OCI-LY7 (cell line): Measurements from ENCODE around the gene PIERCE2. TPM values are rescaled to one million over a fixed set of nuclear protein-coding genes. Genes with fewer than 3 reads are reported as not detected.
A peak's percentile ranks its signal among the peaks of the same experiment; 100 is the strongest.

Experiments used
- BruUV-seq: library from RNA; stranded (reverse); fragments of 400-500 nt; replicated peaks from 2 replicates; lab custom pipeline; 2021; lab: Mats Ljungman, UMichigan
- CTCF ChIA-PET: fragments of 300-600 bp; sonication (Branson Sonifier 250); formaldehyde crosslinking; loops from one replicate; lab custom pipeline; 2022; ENCODE audit warnings: antibody characterized with exemption; ENCODE audit not compliant: unreplicated experiment; lab: Charles Lee
- POLR2A ChIA-PET: fragments of 300-600 bp; sonication (Branson Sonifier 250); formaldehyde crosslinking; loops from one replicate; lab custom pipeline; 2022; ENCODE audit warnings: antibody characterized with exemption; lab: Charles Lee
- DNase-seq: peaks from one replicate; pipeline ENCODE4 v3.0.0-alpha.2; 2015; ENCODE audit warnings: low spot score
- H2AFZ ChIP-seq: fragments of 200-600 bp; sonication (generic), shearing (Covaris generic); 2 replicates; pipeline ENCODE4 v1.6.1; 2014; ENCODE audit warnings: mild to moderate bottlenecking, antibody characterized with exemption, low read length, moderate library complexity
- H3K27ac ChIP-seq: fragments of 200-600 bp; sonication (generic); 2 replicates; pipeline ENCODE4 v1.5.1; 2014; ENCODE audit warnings: mixed run types, low read depth, mild to moderate bottlenecking, moderate library complexity, low read length, inconsistent platforms; ENCODE audit not compliant: poor library complexity, severe bottlenecking
- H3K36me3 ChIP-seq: fragments of 200-600 bp; sonication (generic); 2 replicates; pipeline ENCODE4 v1.6.1; 2014; ENCODE audit warnings: mild to moderate bottlenecking, antibody characterized with exemption, low read length, moderate library complexity, mixed read lengths; ENCODE audit not compliant: insufficient read depth
- H3K4me1 ChIP-seq: fragments of 200-600 bp; sonication (generic); 2 replicates; pipeline ENCODE4 v1.5.1; 2014; ENCODE audit warnings: mild to moderate bottlenecking, low read length; ENCODE audit not compliant: insufficient read depth, poor library complexity, severe bottlenecking
- H3K4me2 ChIP-seq: fragments of 200-600 bp; sonication (generic); 2 replicates; pipeline ENCODE4 v1.6.1; 2014; ENCODE audit warnings: mild to moderate bottlenecking, low read length
- H3K4me3 ChIP-seq: fragments of 200-600 bp; sonication (generic); 2 replicates; pipeline ENCODE4 v1.5.1; 2014; ENCODE audit warnings: mild to moderate bottlenecking, low read depth, low read length; ENCODE audit not compliant: poor library complexity, severe bottlenecking
- H3K79me2 ChIP-seq: fragments of 200-600 bp; sonication (generic); 2 replicates; pipeline ENCODE4 v1.6.1; 2016; ENCODE audit warnings: low read depth, mild to moderate bottlenecking, low read length, moderate library complexity, mixed read lengths; ENCODE audit not compliant: insufficient read depth
- H3K9me2 ChIP-seq: fragments of 200-600 bp; sonication (generic); 2 replicates; pipeline ENCODE4 v1.6.1; 2016; ENCODE audit warnings: mild to moderate bottlenecking, low read length, mixed read lengths; ENCODE audit not compliant: insufficient read depth
- H3K9me3 ChIP-seq: fragments of 200-600 bp; sonication (generic); 2 replicates; pipeline ENCODE4 v1.6.1; 2014; ENCODE audit warnings: mild to moderate bottlenecking, mixed run types, low read length, mixed read lengths
- H4K20me1 ChIP-seq: fragments of 200-600 bp; sonication (generic); 2 replicates; pipeline ENCODE4 v1.6.1; 2014; ENCODE audit warnings: mild to moderate bottlenecking, antibody characterized with exemption, low read length, moderate library complexity, mixed read lengths; ENCODE audit not compliant: insufficient read depth
- EZH2phosphoT487 ChIP-seq: fragments of 200-600 bp; sonication (generic); IDR thresholded peaks from 2 replicates; pipeline ENCODE4 v1.6.1; 2018; ENCODE audit warnings: low read depth, borderline replicate concordance, mild to moderate bottlenecking, mixed run types, antibody characterized with exemption, low read length, moderate library complexity, mixed read lengths
- intact Hi-C: fragments of 100-400 bp; cut with micrococcal nuclease; formaldehyde crosslinking; loops from one replicate; pipeline ENCODE4 v1.10.0; 2022; ENCODE audit not compliant: unreplicated experiment
- total RNA-seq, 2 experiments: library from RNA; depleted of rRNA in 1 of 2; stranded (reverse); fragments of >200 nt in 1 of 2; shearing (Covaris generic) in 1 of 2; gene quantifications; 2 replicates each; pipeline ENCODE4 v1.2.3, GENCODE V29; 2014 to 2022
- TF ChIP-seq, protein P1 (sequence below): fragments of 200-600 bp; sonication (generic); conservative IDR thresholded peaks from 2 replicates; pipeline ENCODE4 v1.5.1; 2014; ENCODE audit warnings: mild to moderate bottlenecking, antibody characterized with exemption, low read length, moderate library complexity, mixed read lengths

Gene PIERCE2
- total RNA-seq, 2 experiments from 2014 or later = 1.3 to 2.1 TPM

GRCh38 chr15:55372701-55373440 is 35.4 kb upstream of the PIERCE2 start:
- Histone ChIP-seq H2AFZ (no peak overlapping the region), H3K4me3 (no peak overlapping the region), H3K4me1 (peaks cover 11% of the 10 kb centered on the region), H3K36me3 (peaks cover 38% of the 10 kb centered on the region; the same call in 1 of the 2 replicates), H3K79me2 (no peaks in the 10 kb centered on the region), H4K20me1 (no peaks in the 10 kb centered on the region), H3K4me2 (peak overlapping the region; percentile 13), H3K27ac (no peak overlapping the region), H3K9me3 (no peaks in the 10 kb centered on the region), H3K9me2 (no peaks in the 10 kb centered on the region)
- ChIA-PET CTCF (no interaction called here), POLR2A (interaction anchor here (0.5 to 1.7 kb wide), 6 partner anchors 10 to 86 kb away, joined by 3 to 5 read pairs (median 4); no protein-coding TSS in a partner anchor)
- TF ChIP-seq, protein P1, sequence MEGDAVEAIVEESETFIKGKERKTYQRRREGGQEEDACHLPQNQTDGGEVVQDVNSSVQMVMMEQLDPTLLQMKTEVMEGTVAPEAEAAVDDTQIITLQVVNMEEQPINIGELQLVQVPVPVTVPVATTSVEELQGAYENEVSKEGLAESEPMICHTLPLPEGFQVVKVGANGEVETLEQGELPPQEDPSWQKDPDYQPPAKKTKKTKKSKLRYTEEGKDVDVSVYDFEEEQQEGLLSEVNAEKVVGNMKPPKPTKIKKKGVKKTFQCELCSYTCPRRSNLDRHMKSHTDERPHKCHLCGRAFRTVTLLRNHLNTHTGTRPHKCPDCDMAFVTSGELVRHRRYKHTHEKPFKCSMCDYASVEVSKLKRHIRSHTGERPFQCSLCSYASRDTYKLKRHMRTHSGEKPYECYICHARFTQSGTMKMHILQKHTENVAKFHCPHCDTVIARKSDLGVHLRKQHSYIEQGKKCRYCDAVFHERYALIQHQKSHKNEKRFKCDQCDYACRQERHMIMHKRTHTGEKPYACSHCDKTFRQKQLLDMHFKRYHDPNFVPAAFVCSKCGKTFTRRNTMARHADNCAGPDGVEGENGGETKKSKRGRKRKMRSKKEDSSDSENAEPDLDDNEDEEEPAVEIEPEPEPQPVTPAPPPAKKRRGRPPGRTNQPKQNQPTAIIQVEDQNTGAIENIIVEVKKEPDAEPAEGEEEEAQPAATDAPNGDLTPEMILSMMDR = no peak
- TF ChIP-seq EZH2phosphoT487 = no peak
- peak; percentile 2 for DNase-seq
- BruUV-seq = no TSS peak
- intact Hi-C loops = no loop called here

GRCh38 chr15:55379095-55379494 is 29.2 kb upstream of the PIERCE2 start:
- Histone ChIP-seq H3K9me3 (no peaks in the 10 kb centered on the region), H3K9me2 (no peaks in the 10 kb centered on the region), H3K4me1 (no peaks in the 10 kb centered on the region), H4K20me1 (no peaks in the 10 kb centered on the region), H3K4me2 (no peak overlapping the region), H3K79me2 (no peaks in the 10 kb centered on the region), H2AFZ (no peak overlapping the region), H3K36me3 (peaks cover 37% of the 10 kb centered on the region; the same call in 1 of the 2 replicates), H3K4me3 (no peak overlapping the region), H3K27ac (no peak overlapping the region)
- intact Hi-C loops = no loop called here
- TF ChIP-seq, protein P1 = no peak
- no peak for TF ChIP-seq EZH2phosphoT487
- BruUV-seq = no TSS peak
- ChIA-PET POLR2A (interaction anchor here (1.0 kb wide), 1 partner anchor 16 kb away, joined by 3 read pairs; no protein-coding TSS in a partner anchor), CTCF (no interaction called here)
- no peak for DNase-seq

GRCh38 chr15:55381595-55381994 is 26.7 kb upstream of the PIERCE2 start:
- H3K4me3 ChIP-seq = no peak overlapping the region
- no peak for DNase-seq
- no TSS peak for BruUV-seq
- H3K4me1 ChIP-seq = no peaks in the 10 kb centered on the region
- H3K36me3 ChIP-seq = peaks cover 27% of the 10 kb centered on the region
- TF ChIP-seq, protein P1 = no peak
- no peak for TF ChIP-seq EZH2phosphoT487
- POLR2A ChIA-PET = no interaction called here
- no peak overlapping the region for H3K4me2 ChIP-seq
- H2AFZ ChIP-seq = no peak overlapping the region
- CTCF ChIA-PET = no interaction called here
- H3K27ac ChIP-seq = no peak overlapping the region
- no peaks in the 10 kb centered on the region for H3K9me3 ChIP-seq
- H4K20me1 ChIP-seq = no peaks in the 10 kb centered on the region
- H3K9me2 ChIP-seq = no peaks in the 10 kb centered on the region
- intact Hi-C loops = no loop called here
- H3K79me2 ChIP-seq = no peaks in the 10 kb centered on the region
